ENCODE data around the gene RANBP9. TPM values are rescaled to one million over a fixed set of nuclear protein-coding genes. Genes with fewer than 3 reads are reported as not detected.

RANBP9 gene
- total and polyA plus RNA-seq, 2 of the 13 experiments (the other 11 are each of a cell fraction or from before 2014, with no cell fraction given): 26.6 to 30.6 TPM

DNA sequence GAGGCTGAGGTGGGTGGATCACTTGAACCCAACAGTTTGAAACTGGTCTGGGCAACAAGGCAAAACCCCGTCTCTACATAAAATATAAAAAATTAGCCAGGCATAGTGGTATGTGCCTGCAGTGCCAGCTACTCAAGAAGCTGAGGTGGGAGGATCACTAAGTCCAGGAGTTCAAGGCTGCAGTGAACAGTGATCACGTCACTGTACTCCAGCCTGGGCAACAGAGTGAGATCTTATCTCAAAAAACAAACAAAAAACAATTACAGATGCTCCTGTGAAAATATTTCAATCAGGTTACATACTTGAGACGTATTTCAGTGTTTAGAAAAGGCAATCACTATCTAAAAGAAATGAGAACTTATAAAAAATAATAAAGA lies 33.8 kb downstream of the RANBP9 start:
- H3K4me3 ChIP-seq (replicated peaks in 1 of 3; ENCODE audit: insufficient read depth in 1 of 3, low read depth in 2 of 3, low read length in 3 of 3): no peak overlapping the region
- CTCF ChIA-PET (ENCODE audit: low intra/inter-chr PET ratio, low total read pairs): no interaction called here
- H2AFZ ChIP-seq (ENCODE audit: low read length): no peak overlapping the region
- in situ Hi-C loops (cut with HindIII; ENCODE audit: extremely low pct_ligation_motif_present, low pct_unique_long_range_greater_than_20kb): no loop called here
- ATAC-seq: peak; percentile 88
- FAIRE-seq: peak; percentile 36
- peaks cover 0 to under 1% of the 10 kb centered on the region in 2 experiments; a peak in 1 of 5 replicates for H3K36me3 ChIP-seq (replicated peaks in 1 of 2; ENCODE audit: control insufficient read depth in 1 of 2, insufficient read depth in 2 of 2, low read length in 2 of 2)
- peak overlapping the region; percentile 79 for H3K4me2 ChIP-seq (ENCODE audit: low read depth, low read length)
- 28% methylated on average over 3 of the region's 3 CpGs for WGBS (ENCODE audit: low lambda C conversion rate)
- H3K9ac ChIP-seq (ENCODE audit: insufficient read depth, low read depth, low read length): no peak overlapping the region
- intact Hi-C loops (cut with micrococcal nuclease; ENCODE audit: unreplicated experiment): loop anchor here (1.0 to 5.0 kb wide), 3 partner anchors 13 to 36 kb away; no protein-coding TSS in a partner anchor
- peaks cover 4% of the 10 kb centered on the region for H4K20me1 ChIP-seq (ENCODE audit: insufficient read depth, low read length)
- DNase-seq (ENCODE audit: low spot score): peak; percentile 90
- peaks cover 99% of the 10 kb centered on the region for H3K79me2 ChIP-seq (ENCODE audit: insufficient read depth, low read length)
- peaks cover 34% of the 10 kb centered on the region for H3K4me1 ChIP-seq (ENCODE audit: insufficient read depth, low read length)
- peaks cover 14% of the 10 kb centered on the region for H3K9me3 ChIP-seq (ENCODE audit: low read length)
- POLR2A ChIA-PET: interaction anchor here (1.2 to 1.7 kb wide), 4 partner anchors 17 to 103 kb away, joined by 3 to 5 read pairs (median 4); partner anchors contain the start of genes NOL7 and SIRT5
- H3K27ac ChIP-seq (ENCODE audit: extremely low read length, insufficient read depth, low read length): peak overlapping the region; percentile 83
- BruUV-seq (replicated peaks): no TSS peak
- no peaks in the 10 kb centered on the region for H3K27me3 ChIP-seq (ENCODE audit: control insufficient read depth in 1 of 2, insufficient read depth in 2 of 2, low read length in 2 of 2)
- TF ChIP-seq ATF2 (CRISPR knock-in tag; IDR thresholded peaks at IDR 0.05) (peak; percentile 88), GABPB1 (CRISPR knock-in tag; IDR thresholded peaks at IDR 0.05) (peak; percentile 12; the same call in 1 of the 2 replicates), ZNF564 (CRISPR knock-in tag; IDR thresholded peaks at IDR 0.05) (no peak), ZNF121 (CRISPR knock-in tag; IDR thresholded peaks at IDR 0.05) (peak; percentile 92), ATF1 (CRISPR knock-in tag; IDR thresholded peaks at IDR 0.05) (peak; percentile 25; the same call in 1 of the 2 replicates), EP300 (IDR thresholded peaks at IDR 0.05; ENCODE audit: low read depth in 2 of 2, low read length in 2 of 2) (peak in 1 of 2 experiments; percentile 57; a peak in 2 of 4 replicates), EP300 (CRISPR knock-in tag; IDR thresholded peaks at IDR 0.05; ENCODE audit: borderline replicate concordance) (peak; percentile 55; the same call in 1 of the 2 replicates), DPF2 (CRISPR knock-in tag; IDR thresholded peaks at IDR 0.05; ENCODE audit: borderline replicate concordance, low read depth) (peak; percentile 27; the same call in 1 of the 2 replicates), SOX6 (IDR thresholded peaks at IDR 0.05) (no peak), SOX6 (CRISPR knock-in tag; IDR thresholded peaks at IDR 0.05) (peak; percentile 64), GATAD2A (CRISPR knock-in tag; IDR thresholded peaks at IDR 0.05) (peak; percentile 83), PRDM4 (CRISPR knock-in tag; IDR thresholded peaks at IDR 0.05; ENCODE audit: borderline replicate concordance) (no peak), ZNF543 (CRISPR knock-in tag; IDR thresholded peaks at IDR 0.05) (no peak), FOXP1 (IDR thresholded peaks at IDR 0.05) (0 out of 2 replicates have a peak, but pooled peaks have one; percentile 32), FOXP1 (CRISPR knock-in tag; IDR thresholded peaks at IDR 0.05) (peak; percentile 59; the same call in 1 of the 2 replicates)
- TF ChIP-seq, protein P1, sequence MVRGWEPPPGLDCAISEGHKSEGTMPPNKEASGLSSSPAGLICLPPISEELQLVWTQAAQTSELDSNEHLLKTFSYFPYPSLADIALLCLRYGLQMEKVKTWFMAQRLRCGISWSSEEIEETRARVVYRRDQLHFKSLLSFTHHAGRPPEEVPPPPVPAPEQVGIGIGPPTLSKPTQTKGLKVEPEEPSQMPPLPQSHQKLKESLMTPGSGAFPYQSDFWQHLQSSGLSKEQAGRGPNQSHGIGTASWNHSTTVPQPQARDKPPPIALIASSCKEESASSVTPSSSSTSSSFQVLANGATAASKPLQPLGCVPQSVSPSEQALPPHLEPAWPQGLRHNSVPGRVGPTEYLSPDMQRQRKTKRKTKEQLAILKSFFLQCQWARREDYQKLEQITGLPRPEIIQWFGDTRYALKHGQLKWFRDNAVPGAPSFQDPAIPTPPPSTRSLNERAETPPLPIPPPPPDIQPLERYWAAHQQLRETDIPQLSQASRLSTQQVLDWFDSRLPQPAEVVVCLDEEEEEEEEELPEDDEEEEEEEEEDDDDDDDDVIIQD (CRISPR knock-in tag; IDR thresholded peaks at IDR 0.05; ENCODE audit: low read depth): peak; percentile 40; the same call in 1 of the 2 replicates
